ENCODE results near the gene NPTX1.

DNA sequence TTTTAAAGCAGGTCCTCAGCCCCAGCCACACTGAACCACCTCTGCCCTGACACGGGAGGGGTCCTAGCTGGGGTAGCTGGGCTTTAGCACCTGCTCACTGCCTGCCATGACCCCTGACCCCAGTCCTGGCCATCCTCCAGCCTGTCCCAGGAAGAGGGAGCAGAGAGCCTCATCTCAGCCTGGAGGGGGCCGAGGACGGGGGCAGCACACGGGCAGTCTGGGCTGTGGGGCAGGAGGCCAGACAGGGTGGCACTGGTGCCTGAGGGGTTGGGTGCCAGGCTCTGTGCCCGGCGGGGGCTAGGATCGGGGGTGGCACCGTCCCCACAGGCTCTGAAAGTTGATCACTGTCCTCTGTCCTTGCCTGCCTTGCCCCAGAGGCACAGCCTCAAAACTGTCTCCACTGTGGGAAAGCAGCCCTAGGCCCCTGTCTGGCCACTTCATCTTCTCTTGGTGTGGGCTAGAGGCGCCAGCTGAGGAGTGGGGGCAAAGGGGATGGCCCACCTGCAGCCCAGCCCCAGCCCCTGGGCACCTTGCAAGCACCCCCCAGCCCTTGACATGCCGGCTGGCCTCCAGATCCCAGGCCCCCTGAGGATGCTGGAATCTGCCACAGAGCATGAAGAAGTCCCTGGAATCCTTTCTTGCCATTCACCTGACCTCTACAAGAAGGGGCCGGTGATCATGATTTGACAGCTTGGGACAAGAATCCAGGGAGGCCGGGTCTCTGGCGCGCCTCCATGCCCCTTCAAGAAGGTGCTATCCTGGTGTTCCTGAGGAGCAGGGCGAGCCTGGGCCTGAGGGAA is 45.8 kb downstream of the NPTX1 start:
- TF ChIP-seq FOXM1 (IDR thresholded peaks at IDR 0.05; ENCODE audit: borderline replicate concordance) (no peak), L3MBTL2 (conservative IDR thresholded peaks at IDR 0.05) (no peak), SUZ12 (IDR thresholded peaks at IDR 0.05) (no peak), NFRKB (IDR thresholded peaks at IDR 0.05) (no peak), SP1 (IDR thresholded peaks at IDR 0.05) (no peak), FOXA1 (IDR thresholded peaks at IDR 0.05) (no peak), TARDBP (IDR thresholded peaks at IDR 0.05) (no peak), HDGF (IDR thresholded peaks at IDR 0.05; ENCODE audit: borderline replicate concordance) (no peak), CTBP1 (IDR thresholded peaks at IDR 0.05; ENCODE audit: borderline replicate concordance) (no peak), LEF1 (IDR thresholded peaks at IDR 0.05; ENCODE audit: borderline replicate concordance) (no peak), BHLHE40 (IDR thresholded peaks at IDR 0.05; ENCODE audit: borderline replicate concordance) (no peak)

Measured in HEK293T (cell line).